Measurements from ENCODE around the gene PYCR2. TPM values are rescaled to one million over a fixed set of nuclear protein-coding genes. Genes with fewer than 3 reads are reported as not detected.
A peak's percentile ranks its signal among the peaks of the same experiment; 100 is the strongest.
"Not testable (repeated sequence)": the region's sequence is repeated elsewhere in the genome, so short reads cannot be mapped to it uniquely, and the experiment has no call there.

Gene PYCR2
- total RNA-seq, 4 donors from 2014 or later, result 28.8 to 53.8 (median 43.3) TPM

DNA sequence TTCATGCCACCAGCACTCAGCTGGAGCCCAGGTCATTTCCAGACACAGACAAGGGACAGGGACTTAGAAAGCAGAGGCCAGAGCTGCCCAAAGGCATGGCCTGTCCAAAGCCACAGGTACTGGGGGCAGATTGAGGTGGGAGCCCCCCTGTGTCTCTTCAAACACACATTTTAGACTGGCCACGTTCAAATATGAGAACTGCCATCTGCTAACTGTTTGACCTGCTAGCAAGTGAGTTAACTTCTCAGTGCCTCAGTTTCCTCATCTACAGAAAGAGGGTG is 17.8 kb upstream of the PYCR2 start:
- H3K36me3 ChIP-seq, result no peaks in the 10 kb centered on the region
- no peak for DNase-seq (ENCODE audit: low spot score in 2 of 2)
- H3K4me3 ChIP-seq, result no peak overlapping the region
- no peak overlapping the region for H3K27ac ChIP-seq
- H3K4me1 ChIP-seq, result peaks cover 19% of the 10 kb centered on the region
- 46% methylated on average over 1 of the region's 1 CpG for WGBS
- H3K9me3 ChIP-seq, result no peaks in the 10 kb centered on the region
- H3K27me3 ChIP-seq, result no peaks in the 10 kb centered on the region
- TF ChIP-seq POLR2A (IDR thresholded peaks at IDR 0.05), result no peak

DNA sequence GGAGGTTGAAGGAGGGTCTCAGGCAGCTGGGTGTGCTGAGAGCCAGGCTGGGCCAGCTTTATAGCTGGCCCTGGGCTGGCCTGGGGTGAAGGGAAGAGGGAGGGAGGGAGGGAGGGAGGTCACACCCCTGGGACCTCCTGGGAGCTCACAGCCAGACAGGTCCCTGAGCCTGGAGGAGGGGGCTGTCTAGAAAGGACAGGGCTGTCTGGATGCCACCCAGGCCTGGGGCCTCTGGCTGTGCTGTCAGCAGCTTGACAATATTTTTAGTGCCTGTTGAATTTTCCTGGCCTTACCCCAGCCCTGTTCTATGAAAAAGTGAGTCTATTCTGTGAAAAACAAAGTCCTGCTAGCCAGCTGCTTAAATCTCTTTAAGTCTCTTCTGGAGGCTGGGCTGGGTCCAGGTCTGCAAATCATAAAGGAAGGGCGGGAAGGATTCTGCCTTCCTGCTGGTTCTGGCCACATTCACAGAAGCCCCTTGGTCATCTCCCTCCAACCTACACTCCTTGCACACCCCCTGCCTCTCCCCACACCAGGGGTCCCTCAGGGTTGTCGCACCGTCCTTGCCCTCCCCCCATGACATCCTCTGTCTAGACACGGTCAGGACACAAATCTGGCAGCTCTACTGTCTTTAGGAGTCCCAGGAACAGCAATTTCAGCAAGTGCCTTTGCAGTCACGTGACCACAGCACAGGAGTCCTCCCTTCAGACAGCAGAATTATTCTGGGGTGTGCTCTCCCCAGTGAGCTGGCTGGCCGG is 17.3 kb upstream of the PYCR2 start, which contains the start of gene LEFTY2:
TSS of gene LEFTY2 (minus strand) at position 34 of the 755 bp plus-strand sequence. CDS start 80 bp downstream, outside the sequence.
- Histone ChIP-seq H3K4me1 (peaks cover 19% of the 10 kb centered on the region), H3K9me3 (no peaks in the 10 kb centered on the region), H3K4me3 (no peak within 1 kb of the TSS), H3K27me3 (no peaks in the 10 kb centered on the region), H3K36me3 (no peaks in the 10 kb centered on the region), H3K27ac (no peak within 1 kb of the TSS)
- WGBS, result 48% methylated on average over 5 of the region's 6 CpGs
- DNase-seq (ENCODE audit: low spot score in 2 of 2), result no peak
- TF ChIP-seq POLR2AphosphoS5 (IDR thresholded peaks at IDR 0.05) (no peak), EP300 (IDR thresholded peaks at IDR 0.05) (no peak)
- TF ChIP-seq, protein P1, sequence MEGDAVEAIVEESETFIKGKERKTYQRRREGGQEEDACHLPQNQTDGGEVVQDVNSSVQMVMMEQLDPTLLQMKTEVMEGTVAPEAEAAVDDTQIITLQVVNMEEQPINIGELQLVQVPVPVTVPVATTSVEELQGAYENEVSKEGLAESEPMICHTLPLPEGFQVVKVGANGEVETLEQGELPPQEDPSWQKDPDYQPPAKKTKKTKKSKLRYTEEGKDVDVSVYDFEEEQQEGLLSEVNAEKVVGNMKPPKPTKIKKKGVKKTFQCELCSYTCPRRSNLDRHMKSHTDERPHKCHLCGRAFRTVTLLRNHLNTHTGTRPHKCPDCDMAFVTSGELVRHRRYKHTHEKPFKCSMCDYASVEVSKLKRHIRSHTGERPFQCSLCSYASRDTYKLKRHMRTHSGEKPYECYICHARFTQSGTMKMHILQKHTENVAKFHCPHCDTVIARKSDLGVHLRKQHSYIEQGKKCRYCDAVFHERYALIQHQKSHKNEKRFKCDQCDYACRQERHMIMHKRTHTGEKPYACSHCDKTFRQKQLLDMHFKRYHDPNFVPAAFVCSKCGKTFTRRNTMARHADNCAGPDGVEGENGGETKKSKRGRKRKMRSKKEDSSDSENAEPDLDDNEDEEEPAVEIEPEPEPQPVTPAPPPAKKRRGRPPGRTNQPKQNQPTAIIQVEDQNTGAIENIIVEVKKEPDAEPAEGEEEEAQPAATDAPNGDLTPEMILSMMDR (IDR thresholded peaks at IDR 0.05), result no peak

DNA sequence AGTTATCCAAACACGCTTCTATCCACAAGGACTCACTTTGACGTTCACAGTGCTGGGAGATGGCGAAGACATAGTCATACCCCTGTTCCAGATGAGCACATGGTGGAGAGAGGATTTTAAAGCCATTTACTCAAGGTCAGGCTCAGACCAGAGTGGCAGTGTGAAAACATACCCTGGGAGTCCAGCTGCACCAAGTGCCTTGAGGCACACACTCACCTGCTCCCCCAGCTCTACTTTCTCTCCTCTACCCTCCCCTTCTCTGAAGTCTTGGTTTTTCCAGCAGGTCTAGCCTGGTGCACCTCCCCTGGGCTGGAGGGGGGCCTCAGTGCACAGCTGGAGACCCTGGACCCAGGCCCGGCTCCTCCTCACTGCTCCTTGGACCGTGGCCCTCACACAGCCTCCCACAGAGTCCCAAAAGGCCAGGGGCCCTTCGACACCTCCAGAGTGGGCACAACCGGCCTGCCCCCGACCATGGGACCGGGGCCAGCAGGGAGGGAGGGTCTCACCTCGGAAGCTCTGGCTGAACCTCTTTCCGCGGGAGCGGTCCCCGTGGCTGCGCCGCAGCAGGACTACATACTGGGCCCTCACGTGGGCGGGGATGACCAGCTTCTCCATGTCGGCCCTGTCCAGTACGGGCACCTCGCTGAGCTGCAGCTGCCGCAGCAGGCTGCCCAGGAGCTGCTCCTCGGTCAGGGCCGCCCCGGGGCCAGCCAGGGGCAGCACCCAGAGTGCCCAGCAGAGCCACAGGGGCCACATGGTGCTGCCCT is 16.5 kb upstream of the PYCR2 start:
- no peak for TF ChIP-seq EP300 (IDR thresholded peaks at IDR 0.05)
- peaks cover 19% of the 10 kb centered on the region for H3K4me1 ChIP-seq
- H3K27me3 ChIP-seq, result no peaks in the 10 kb centered on the region
- H3K4me3 ChIP-seq, result no peak overlapping the region
- H3K36me3 ChIP-seq, result no peaks in the 10 kb centered on the region
- no peak for DNase-seq (ENCODE audit: low spot score in 2 of 2)
- H3K9me3 ChIP-seq, result no peaks in the 10 kb centered on the region
- 80% methylated on average over 3 of the region's 25 CpGs for WGBS
- no peak overlapping the region for H3K27ac ChIP-seq

DNA sequence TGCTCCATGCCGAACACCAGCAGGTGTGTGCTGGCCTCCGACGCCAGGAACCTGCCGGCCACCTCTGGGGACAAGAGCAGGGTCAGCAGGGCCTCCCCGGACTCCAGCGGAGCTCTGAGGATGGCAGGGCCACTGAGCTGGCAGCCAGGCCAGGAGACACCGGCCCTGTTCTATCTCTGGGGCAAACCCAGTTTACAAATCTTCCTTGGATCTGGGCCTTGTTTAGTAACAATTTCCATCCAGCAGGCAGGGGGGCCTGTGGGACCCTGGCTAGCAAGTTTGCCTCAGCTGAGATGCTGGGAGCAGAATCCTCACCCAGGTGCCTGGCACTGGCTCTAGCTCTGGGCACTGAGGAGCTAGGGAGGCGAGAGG is 15.9 kb upstream of the PYCR2 start:
- H3K27ac ChIP-seq; H3K36me3 ChIP-seq; H3K9me3 ChIP-seq; H3K27me3 ChIP-seq; DNase-seq (ENCODE audit: low spot score in 2 of 2): not testable (repeated sequence)
- peaks cover 19% of the 10 kb centered on the region for H3K4me1 ChIP-seq
- WGBS, result 60% methylated on average over 2 of the region's 8 CpGs
- H3K4me3 ChIP-seq, result peak overlapping the region; percentile 9

DNA sequence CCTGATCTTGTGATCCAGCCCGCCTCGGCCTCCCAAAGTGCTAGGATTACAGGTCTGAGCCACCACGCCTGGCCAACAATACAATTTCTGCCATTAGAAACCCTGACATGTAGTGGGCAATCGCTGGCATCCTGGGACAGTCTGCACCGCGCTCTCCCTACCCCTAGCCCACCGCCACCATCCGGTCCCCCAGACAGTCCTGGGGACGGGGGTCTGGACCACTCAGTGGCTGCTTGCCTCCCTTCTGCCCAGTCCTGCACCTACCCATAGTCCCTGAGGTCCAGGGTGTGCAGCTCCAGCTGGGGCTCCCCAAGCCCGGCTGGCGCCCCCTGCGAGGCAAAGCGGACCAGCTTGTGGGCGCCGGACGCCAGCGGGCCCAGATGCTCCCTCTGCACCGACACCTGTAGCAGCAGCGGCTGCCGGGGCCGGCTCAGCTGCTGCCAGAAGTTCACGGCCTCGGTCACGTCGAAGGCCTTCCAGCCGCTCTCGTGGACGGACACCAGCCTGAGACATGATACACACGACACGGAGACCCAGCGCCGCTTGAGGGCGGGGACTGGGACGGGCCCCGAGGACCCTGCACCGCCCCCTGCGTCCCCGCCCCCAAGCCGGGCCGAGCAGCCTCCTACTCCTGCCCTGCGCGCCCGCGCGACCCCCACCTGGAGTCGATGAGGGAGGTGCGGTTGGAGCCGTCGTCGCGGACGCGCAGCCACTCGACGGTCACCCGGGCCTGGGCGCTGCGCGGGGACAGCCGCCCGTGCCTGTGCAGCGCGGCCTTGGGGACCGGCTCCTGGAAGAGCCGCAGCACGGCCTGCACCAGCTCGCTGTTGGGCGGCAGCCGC is 15.3 kb upstream of the PYCR2 start:
- not testable (repeated sequence) for DNase-seq (ENCODE audit: low spot score in 2 of 2); H3K36me3 ChIP-seq; H3K9me3 ChIP-seq; H3K27ac ChIP-seq; H3K27me3 ChIP-seq
- WGBS, result 66% methylated on average over 15 of the region's 69 CpGs
- peak overlapping the region; percentile 9 for H3K4me3 ChIP-seq
- H3K4me1 ChIP-seq, result peaks cover 19% of the 10 kb centered on the region

DNA sequence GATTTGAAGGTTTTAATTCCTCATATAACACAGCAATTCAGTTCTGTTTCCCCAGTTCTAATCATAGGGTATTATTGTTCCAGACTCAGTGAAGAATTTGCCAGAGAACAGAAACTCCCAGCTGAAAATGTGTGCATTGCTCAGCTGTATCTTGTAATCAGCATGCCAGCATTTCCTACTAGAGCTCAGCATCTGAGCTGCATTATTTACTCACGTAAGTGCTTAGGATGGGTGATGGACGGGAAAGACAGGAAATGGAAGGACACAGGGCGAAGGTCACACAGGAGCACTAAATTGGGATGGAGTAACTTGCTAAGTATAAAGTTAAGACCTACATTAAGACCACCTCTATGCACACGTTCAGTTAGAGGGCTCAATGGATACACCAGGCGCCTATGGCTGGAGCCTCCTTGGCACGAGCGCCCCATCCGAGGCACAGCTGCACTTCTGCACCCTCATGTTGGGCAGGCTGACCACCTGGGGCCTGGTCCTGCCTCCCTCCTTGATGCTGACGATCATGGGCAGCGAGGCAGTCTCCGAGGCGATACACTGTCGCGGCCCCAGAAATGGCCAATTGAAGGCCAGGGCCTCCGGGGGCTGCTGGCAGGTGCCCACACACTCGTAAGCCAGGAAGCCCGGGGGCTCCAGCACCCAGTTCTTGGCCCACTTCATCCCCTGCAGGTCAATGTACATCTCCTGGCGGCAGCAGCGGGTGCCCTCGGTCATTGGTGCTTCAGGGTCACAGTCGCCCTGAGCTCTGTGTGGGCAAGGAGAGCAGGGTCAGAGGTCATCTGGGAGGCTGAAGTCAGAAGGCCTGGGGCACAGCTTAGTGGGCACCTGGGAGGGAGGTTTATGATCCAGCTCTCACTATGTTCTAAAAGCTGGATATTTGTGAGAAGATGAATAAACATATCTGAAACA is 13.3 kb upstream of the PYCR2 start:
- no peak for DNase-seq (ENCODE audit: low spot score in 2 of 2)
- Histone ChIP-seq H3K4me1 (peaks cover 19% of the 10 kb centered on the region), H3K9me3 (no peaks in the 10 kb centered on the region), H3K27me3 (no peaks in the 10 kb centered on the region), H3K36me3 (no peaks in the 10 kb centered on the region), H3K27ac (no peak overlapping the region), H3K4me3 (no peak overlapping the region)
- 89% methylated on average over 19 of the region's 21 CpGs for WGBS
- TF ChIP-seq POLR2A (IDR thresholded peaks at IDR 0.05) (no peak), POLR2AphosphoS5 (IDR thresholded peaks at IDR 0.05) (no peak), EP300 (IDR thresholded peaks at IDR 0.05) (no peak)
- TF ChIP-seq, protein P1 (IDR thresholded peaks at IDR 0.05), result no peak

Measured in suprapubic skin (tissue), 4 donors.